Ecto neural progenitor cell (in vitro differentiated cells): ENCODE measurements around the gene C18orf63.
"Not testable (repeated sequence)": the region's sequence is repeated elsewhere in the genome, so short reads cannot be mapped to it uniquely, and the experiment has no call there.

Source experiments
- DNase-seq: peaks from one replicate; pipeline ENCODE4 v3.0.0-alpha.2; 2018; ENCODE audit warnings: low spot score

The C18orf63 gene

DNA sequence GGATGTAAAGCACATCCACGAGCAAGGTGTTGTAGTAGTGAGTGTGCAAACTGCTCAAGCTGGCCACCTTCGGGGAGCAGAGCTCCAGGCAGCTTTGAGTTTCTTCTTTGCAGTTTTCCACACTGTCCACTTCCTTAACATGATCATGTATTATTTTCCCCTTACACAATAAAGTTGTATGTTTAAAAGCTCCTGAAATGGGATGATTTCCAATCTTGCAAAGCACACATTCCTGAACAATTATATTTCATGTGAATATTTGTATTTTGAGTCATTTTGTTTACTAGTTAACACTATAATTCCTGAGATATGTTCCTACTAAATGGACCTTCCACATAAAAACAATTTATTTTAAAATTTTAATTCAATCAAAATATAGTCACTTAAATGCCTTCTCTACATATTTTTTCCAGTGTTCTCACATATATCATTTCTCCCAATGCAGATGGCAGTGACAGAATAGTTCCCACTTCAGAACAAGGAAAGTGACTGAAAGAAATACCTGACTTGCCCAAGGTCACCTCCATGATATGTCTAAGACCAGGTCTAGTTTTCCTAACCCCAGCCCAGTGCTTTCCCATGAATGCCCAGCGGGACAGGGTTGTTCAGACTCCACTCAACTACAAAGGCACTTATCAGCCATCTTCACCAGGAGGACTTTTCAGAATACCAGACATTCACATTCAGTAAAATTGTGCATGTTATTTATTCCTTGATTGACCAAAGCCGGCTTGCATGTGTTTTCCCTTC, 29.4 kb upstream of the C18orf63 start:
- peak; percentile 23 for DNase-seq

DNA sequence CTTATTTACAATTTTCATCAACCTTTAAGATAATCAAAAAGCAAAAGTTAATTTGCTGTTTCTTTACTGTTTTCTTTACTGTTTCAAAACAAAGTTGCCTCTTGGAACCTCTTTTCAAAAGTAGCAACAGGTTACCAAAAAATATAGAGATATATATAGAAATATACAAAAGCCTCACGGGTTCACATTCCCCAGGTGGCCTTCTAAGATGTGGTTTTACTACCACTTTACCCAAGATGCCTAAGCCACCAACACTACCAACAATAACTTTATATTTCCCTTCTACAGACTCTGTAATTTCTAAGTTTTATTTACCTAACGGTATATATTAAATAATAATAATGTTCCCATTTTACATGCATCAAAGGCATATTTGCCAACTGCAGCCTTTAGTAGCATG, 28.8 kb upstream of the C18orf63 start:
- DNase-seq = no peak

DNA sequence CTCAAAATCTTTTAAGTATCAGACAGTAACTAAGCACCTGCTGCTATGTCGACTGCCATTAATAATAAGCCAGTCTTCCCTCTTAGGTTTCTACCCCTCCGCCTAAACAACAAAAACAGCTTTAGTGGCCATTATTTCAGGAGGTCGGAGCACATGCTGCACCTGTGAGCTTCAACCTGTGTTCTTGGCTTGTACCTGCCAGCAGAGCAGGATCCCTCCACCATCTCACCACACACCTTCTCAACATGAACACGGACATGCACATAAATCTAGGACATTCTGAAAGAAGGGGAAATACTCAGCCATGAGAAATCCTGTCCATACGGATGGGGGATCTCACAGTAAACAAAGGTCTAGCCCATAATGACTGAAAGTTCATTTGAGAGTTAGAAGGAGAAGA, 27.6 kb upstream of the C18orf63 start:
- DNase-seq = peak; percentile 3

DNA sequence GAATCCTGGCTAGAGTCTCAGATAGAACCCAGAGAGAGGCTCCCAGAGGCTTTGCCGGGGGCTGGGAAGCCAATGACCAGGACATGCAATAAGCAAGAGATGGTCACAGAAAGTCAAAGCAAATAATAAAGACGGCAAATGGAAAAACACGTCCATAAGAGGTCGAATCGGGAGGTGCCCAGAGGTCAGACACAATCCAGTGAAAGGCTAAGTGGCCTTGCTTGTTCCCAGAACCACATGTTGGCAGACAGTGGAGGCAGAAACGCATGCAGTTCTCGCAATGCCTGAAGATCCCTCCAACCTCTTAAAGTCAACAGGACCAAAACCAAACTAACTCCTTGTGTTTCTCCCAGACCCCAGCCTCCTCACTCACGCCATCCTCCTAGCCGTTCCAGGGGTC, 26.9 kb upstream of the C18orf63 start:
- no peak for DNase-seq

DNA sequence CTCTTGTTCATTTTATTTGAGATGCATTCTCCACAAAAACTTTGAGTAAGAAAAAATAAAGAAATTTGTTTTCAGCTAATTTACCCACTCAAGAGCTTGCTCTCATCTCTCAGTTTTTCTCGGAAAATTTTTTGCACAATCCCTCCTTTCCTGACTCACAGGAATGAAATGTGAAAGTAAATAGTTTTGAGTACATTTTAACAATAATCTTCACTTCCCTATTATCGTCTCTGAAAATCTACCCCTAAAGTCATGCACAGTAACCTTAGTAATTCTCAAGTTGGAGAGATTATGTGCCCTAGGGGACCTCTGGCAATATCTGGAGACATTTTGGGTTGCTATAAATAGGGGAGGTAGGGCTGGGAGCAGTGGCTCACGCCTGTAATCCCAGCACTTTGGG, 26.5 kb upstream of the C18orf63 start:
- no peak for DNase-seq

DNA sequence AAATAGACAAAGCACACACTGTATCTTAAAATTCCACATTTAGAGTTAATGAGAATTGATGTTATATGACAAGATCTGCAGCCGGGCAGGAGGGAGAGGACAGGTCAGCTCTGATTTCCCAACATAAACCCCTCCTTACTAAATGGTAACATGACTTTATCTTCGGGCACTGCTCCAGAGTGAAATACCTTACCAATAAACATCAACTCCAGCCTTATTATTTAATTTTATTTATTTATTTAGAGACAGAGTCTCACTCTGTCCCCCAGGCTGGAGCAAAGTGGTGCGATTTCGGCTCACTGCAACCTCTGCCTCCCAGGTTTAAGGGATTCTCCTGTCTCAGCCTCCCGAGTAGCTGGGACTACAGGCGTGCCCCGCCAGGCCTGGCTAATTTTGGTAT, 25.6 kb upstream of the C18orf63 start:
- no peak for DNase-seq

DNA sequence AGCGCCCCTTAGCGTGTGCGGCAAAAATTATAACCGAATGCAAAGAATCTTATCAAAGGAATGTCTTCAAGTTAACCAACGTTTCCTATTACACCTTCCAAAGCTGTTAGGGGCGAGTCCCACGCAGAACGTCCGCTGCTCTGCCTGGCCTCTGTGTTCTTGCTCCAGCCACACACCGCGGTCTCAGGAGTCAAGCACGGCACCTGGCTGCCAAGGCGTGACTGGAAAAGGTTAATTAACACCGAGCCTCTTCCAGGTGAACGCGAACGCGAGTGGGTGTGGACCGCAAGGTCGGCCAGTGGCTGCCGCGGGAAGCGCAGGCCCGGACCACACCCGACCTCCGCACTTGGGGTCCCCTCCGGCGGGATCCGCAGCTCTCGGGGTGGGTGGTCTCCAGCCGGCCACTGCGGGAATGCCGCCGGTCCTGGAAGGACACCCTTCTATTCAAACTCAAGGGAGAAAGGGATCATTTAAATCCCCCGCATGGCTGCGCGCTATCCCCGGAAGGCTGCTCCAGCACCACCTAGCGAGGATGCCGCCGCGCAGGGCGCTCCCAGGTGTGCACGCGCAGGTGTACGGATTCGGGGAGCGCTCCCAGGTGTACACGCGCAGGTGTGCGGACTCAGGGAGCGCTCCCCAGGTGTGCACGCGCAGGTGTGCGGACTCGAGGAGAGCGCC, 24.7 kb upstream of the C18orf63 start:
- peak; percentile 67 for DNase-seq

DNA sequence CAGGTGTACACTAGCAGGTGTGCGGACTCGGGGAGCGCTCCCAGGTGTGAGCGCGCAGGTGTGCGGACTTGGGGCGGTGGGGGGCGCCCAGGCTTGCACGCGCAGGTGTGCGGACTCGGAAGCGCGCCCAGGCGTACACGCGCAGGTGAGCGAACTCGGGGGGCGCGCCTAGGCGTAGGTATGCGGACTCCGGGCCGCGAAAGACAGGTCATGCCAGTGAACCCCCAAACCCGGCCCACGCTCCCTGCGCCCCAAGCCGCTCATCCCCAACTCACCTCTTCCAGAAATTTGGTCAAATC, 24.2 kb upstream of the C18orf63 start:
- DNase-seq = no peak

DNA sequence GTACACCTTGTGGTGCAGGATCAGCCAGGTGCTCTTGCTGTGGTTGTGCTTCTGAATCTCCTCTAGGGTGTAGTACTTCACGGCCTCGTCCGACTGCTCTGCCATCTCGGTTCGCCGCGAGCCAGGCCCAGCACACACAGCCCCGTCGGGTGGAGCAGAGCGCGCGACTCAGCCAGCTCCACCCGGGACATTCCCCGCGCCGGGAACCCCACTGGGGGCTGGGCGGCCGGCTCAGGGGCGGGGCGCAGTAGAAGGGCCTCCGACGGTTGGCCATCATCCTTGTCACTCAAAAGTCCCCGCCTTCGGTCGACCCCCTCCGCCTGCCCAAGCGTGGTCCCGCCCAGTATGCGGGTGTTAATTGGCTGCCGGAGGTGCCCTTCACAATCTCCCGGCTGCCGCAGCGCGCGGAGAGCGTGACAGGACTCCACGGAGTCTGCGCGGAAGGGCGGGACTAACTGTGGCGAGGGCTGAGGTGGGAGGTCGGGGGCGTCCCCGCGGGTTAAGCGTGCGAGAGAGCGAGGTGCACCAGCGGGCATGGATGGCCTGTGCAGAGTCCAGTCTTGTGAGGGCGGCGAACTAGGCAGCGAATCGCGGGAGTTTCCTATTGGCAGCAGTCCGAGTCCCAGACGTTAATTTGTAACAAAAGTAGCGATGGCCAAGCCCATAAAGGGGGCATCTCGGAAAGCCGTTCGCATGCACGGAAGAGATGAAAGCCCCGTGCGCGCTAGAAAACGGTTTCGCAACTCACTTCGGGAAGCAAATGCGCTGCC, 23.7 kb upstream of the C18orf63 start, which contains the start of gene CYB5A:
Gene CYB5A, minus strand, starts transcription at position 193 of the 770 bp plus-strand sequence. Its CDS starts 88 bp downstream, at position 105.
- DNase-seq = peak; percentile 98

DNA sequence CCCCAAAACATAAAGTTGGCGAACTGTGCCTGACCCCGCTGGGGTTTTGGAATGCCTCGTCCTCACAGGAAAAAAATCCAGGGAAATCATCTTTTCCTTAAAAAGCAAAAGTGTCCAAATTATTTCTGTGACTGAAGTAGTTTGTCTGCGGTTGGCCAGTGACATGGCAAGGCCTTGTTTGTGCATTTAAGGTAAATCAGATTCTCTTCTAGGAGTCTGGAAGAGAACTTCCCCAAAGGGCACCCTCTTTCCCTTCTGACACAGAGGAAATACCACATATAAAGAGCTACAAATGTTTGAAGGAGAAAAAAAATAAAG, 23.1 kb upstream of the C18orf63 start:
- DNase-seq = no peak

DNA sequence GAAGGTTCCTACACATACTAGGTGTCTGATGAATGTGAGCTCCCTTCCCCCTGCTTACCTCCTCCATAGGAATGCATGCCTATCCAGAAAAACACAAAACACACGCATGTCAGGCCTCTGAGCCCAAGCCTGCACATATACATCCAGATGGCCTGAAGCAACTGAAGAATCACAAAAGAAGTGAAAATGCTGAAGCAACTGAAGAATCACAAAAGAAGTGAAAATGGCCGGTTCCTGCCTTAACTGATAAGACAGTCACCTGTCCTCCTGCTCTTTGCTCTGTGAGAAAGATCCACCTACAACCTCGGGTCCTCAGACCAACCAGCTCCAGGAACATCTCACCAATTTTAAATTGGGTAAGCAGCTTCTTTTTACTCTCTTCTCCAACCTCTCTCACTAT, 22.7 kb upstream of the C18orf63 start:
- not testable (repeated sequence) for DNase-seq

DNA sequence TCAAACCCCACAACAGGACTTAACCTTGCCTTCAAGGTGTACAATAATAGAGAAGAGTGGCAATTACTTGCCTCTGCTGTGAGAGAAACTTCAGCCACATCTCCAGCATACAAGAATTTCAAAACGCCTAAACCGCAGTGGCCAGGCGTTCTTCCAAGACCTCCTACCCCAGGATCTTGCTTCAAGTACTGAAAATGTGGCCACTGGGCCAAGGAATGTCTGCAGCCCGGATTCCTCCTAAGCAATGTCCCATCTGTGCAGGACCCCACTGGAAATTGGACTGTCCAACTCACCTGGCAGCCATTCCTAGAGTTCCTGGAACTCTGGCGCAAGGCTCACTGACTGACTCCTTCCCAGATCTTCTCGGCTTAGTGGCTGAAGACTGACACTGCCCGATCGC, 21.1 kb upstream of the C18orf63 start:
- DNase-seq = no peak

DNA sequence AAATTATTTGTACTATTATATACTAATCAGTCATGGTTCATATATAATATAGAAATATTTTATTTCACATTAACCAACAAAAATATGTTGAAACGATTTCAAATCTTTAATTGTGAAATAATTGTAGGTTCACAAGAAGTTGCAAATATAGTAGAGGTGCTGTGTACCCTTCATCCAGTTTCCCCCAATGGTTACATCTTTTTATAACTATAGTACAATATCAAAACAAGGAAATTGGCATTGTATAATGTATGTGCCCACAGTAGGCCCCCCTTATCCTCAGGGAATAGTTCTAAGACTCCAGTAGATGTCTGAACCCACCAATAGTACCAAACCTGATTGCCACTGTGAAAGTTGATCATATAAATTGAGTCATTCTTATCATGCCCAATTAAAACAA, 16.5 kb upstream of the C18orf63 start:
- no peak for DNase-seq

DNA sequence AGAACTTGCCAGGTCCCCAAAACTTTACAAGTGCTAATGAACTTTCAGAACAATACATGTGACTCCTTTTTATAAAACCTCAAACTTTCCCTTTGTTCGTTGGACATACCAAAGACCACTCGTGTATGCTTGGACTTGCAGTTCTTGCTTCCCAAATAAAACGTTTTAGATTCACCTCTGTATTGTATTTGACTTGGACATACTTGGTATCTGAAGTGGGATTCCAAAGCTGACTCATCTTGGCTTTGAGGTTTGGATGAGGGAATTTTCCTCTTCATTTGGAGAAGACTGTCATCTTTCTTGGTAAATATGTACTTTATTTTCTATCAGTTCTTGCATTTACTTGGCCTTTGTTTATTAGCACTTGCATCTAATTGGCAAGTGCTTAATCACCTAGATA, 15.9 kb upstream of the C18orf63 start:
- DNase-seq = no peak

DNA sequence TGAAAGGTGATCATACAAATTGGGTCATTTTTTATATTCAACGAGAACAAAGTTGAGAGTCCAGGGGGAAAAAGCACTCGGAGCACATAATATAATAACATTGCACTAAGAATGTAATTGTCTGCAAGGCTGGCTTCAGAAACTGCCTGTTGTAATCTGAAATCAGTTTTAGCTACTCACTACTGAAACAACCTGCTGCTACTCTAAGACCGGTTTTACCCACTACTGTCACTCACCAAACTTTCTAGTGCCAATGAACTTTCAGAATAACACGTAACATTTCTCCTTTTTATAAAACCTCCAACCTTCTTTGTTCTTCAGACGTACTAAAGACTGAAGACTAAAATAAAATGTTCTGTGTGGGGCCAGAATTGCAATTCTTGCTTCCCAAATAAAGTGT, 12.3 kb upstream of the C18orf63 start:
- no peak for DNase-seq

DNA sequence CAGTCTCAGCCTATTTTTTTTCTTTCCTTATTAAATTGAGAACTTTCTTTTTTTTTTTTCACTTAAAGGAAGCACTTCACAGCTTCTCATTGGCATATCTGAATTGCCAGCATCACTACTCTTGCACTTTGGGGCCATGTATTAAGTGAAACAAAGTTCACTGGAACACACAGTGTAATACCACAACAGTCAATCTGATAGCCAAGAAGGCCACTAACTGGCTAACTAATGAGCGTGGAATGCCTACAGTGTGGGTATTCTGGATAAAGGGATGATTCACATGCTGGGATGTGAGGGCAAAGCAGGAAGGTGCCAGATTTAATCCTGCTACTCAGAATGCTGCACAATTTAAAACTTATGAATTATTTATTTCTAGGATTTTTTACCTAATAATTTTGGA, 11.7 kb upstream of the C18orf63 start:
- no peak for DNase-seq

DNA sequence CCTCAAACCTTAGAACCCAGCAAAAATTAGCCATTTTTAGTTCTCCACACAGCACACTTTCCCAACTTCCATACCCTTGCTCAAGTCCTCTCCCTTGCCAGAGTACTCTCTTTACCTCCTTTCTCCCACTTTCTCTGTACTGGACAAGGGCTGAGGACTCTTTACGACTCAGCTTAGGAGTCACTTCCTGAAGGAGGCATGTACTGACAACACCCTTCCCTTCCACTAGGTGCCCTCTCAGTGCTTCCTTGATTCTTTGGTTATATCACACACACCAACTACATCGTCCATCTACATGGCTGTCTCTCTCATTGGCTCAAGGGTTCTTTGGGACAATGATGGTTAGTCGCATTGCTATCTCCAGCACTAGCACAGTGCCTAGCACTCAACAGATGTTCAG, 5.2 kb upstream of the C18orf63 start:
- no peak for DNase-seq

DNA sequence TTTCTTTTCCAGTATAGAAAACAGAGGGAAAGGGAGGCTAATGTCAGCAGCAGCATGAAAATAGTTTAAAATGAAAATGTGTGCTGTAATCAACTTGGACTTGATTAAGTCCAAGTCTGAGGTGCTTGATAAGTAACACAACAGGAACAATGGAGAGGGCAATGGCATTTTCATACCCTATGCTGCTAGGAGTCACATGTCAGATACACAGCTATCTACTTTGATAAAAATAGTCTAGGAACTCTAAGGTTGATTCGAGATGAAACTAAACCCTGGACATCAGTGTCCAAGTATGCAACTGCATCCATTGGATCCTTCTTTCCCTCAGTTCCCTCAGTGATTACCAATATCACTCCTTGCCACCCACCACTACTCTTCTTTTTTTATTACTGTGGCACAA, 4.6 kb upstream of the C18orf63 start:
- no peak for DNase-seq

DNA sequence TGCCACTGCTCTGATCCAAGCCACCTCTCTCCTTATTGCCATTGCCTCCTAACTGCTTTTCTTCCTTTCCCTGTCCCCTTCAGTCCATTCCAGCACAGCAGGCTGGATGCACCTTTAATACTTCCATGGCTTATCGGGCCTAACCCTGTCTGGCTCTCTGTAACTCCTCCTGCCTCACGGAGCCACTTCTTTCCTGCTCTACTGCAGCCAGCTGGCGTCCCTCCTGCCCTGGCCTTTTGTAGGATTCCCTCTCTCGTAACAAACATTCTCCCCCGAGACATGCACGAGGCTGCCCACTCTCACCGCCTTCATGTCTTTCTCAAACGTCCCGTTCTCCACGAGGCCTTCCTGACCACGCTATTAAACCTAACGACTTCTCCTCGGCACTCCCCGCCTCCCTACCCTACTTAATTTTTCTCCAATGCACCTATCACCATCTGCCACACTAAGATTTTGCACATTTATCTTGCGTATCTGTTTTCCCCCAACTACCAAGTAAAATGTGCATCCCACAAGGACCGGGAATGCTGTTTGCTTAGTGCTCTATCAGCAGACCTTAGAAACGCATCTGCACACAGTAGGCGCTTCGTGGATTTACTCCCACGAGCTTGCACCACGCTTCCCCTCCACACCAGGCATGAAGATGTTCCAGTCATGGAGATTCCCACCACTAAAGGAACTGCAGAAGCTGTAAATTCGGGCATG, 728 bp upstream of the C18orf63 start:
- DNase-seq = no peak

DNA sequence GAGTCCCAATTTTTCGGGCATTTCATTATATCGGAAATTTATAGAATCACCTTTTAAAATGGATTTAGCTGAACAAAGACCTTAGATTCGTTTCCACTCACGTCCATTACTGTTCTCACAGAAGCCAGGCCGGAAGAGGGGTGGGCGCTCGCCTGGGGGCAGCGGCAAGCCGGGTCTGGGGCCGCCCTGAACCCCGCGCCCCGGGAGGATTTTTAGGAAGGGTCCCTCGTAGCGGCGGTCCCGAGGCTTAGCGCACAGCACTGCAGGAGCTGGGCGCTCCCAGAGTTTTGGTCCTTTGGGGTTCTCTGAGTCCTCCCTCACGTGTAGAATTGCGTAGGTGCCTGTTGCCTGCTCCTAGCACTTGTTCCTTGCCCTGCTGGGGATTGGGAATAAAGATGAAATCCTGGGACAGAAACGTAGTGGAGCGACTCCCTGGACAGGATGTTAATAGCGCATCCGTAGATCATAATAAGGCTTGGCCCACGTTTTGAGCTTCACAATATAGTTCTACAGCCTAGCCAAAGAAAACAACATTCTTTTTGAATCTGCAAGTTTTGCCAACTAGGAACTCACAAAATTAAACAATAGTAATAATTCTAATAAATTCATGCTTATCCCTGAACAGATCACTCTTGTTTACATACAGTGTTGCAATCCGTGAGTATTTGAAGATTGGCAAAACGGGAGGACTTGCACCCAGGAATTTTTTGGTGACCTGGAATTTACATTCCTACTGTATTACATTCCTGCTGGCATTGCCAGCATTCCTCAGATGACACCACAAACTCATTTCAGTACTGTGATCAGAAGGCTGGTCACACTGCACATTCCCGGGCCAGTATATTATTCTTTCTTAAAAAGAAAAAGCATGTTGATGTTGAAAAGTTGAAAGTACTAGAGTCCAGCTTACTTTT, 875 bp downstream of the C18orf63 start:
- DNase-seq = no peak

DNA sequence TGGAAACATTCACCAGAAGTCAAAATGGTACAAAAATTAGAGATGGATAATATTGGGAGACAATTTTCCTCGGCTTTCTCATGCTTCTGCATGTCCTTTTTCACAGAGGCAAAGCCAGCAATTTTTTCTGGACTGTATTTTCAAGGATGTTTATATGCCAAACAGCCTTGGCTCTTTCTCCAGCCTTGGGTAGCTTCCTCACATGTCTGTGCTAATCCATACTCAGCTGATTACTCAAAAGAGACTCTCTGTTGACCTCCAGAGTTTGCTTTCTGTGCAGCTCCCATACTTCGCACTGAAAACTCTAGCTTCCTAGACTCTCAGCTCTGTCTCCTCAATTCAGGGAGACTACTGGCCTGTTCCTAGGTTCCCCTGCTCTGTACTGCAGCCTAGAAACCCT, 10.6 kb downstream of the C18orf63 start:
- DNase-seq = no peak

DNA sequence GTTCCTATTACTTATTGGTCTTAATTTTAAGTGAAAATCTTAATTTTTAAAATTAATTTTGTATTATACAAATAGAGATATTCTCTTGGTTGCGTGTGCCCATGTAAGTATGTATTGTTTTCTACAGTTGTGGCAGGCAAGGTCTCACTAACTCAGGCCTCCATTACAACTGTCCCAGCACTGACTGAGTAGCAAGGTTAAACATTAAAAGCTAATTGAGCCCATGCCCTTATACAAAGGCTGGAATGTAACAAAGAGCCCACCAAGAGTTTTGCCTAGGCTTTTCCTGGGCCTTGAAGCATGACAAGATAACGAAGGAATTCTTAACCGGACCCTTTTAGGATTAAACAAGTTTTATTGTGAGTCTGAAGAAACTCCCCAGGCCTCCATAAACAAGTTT, 11.2 kb downstream of the C18orf63 start:
- DNase-seq = not testable (repeated sequence)
